ENCODE results near the gene SFXN5.
"Not testable (repeated sequence)": the region's sequence is repeated elsewhere in the genome, so short reads cannot be mapped to it uniquely, and the experiment has no call there.

The SFXN5 gene

DNA sequence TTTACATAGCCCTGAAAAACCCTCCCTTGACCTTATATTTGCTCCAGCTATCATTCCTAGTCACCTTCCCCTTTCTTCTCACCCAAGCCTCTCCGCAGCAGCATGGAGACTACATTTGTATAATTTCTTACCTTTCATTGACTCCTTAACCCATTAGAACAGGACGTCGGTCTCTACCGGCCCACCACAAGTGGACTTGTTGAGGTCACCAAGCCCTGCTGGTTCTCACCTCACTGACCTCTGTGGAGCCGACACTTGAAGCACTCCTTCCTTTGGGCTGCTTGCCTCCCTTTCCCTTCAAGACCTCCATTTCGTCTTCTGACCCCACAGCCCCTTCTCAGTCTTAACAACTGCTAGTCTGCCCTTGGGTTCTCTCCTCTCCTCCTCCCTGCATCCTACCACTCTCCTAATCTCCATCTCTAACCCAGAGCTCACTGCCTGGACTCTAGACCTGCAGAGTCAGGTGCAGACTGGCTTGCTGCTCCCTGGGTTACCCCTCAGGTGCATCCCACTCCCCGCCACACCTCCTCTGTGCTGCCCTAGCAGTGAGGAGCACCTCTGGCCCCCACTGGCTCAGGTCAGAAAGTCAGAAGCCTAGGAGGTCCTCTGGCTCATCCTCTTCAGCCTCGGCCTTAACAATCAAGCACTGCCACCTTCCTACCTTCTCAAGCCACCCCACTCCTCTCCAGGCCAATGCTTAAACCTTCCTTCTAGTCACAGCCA is 5.3 kb upstream of the SFXN5 start:
- no peak for DNase-seq

DNA sequence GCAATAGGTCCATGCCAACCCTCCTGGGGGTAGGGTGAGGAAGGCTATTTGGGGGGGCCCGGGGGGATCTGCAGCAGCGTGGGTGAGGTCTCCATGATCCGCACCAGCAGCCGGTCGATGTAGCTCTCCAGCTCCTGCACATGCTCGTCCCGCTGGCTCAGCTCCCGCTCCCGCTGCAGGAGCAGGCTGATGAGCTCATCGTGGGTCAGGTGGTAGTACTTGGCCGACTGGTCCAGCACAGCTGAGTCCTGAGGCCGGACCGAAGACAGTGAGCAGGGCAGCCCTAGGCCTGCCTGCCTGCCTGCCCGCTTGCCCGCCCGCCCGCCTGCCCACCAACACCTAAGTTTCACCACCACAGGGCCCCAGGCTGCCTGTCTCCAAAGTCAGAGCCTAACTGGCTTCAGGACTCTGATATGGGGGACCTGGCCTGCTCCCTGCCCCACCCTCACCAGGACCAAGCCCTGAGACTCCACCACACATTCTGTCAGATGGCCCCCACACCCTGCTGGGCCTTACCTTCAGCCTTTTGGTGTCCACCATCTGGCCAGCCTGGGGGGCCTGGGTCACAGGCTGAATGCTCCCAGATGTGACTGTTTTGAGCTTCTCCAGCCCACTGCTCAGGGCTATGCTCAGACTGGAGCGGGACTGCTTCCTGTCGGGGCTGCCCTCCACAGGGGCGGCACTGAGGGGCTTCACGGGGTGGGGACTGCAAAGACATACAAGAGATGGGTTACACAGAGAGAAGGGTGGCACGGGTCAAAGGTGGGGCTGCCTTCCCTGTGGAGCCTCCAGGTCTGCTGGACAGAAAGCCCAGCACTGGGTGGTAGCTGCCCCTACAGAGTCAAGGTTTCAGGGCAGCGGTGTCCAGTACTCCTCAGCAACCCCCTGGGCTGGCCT is 4.2 kb upstream of the SFXN5 start:
- no peak for DNase-seq

DNA sequence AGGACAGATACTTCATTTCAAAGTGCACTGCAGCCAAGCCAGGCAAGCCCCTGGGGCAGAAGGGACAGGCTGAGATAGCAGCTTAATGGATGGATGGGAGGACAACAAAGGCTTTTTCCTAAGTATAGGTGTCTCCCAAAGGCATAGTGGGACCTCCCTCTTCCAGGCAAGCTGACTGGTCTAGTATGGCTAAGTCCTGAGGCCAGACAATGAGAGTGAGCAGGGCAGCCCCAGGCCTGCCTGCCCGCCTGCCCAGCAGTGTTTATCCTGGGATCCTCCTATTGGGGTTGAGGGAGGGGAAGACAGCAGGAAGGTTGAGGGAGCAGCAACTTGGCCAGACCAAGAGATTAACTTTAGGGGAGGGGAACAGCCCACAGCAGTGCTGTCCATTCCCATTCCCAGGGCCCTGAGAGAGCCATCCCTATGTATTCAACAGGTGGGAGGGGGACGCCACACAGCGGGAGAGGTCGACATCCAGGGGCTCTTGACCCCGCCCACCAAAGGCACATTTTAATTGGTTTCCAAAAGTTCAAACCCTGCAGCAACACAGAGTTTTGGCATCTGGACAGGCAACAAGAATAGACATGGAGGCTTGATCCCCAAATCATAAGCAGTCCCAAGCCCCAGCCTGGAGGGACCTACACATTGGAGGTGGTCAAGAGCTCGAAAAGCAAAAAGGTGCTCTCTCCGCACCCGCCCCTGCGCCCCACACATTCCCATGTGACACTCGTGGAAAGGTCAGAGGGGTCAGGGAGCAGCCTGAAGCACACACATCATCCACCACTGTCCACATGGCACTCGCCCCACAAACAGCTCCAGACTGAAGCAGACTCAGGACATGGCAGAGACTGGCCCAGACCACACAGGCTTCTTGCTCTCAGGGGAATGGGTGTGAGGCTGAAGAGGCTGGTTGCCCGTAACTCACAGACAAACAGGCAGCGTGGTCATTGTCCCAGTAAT is 2.9 kb upstream of the SFXN5 start:
- DNase-seq = no peak

DNA sequence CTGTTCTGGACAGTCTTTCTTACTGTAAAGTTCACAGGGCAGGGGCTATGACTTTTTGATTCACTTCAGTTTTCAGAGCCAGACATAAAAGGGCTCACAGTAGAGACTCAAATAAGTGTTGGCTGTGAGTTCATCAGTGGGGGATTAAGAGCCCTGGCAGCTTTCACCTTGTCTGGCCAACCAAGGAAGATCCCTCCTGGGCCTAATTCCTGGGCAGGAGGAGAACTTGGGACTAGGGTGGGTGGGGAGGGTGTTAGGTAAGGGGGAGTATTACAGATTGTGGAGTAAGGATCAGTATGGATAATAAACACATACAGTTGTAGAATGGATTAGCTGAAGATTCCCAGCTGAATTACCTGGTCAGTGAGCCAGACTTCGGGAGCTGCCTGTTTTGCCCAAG is 904 bp upstream of the SFXN5 start:
- no peak for DNase-seq

DNA sequence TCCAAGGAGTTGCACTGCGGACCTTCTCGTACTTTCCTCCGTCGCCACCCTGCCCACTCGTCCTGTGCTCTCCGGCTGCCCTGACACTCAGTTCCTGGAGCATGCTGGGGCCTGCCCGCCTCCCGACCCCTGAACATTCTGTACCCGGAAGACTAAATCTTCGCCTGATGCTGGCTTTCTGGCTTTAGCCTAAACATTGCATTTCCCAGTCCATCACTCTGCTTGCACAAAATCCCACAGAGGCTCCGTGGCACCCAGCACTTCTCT is 550 bp upstream of the SFXN5 start:
- DNase-seq = no peak

DNA sequence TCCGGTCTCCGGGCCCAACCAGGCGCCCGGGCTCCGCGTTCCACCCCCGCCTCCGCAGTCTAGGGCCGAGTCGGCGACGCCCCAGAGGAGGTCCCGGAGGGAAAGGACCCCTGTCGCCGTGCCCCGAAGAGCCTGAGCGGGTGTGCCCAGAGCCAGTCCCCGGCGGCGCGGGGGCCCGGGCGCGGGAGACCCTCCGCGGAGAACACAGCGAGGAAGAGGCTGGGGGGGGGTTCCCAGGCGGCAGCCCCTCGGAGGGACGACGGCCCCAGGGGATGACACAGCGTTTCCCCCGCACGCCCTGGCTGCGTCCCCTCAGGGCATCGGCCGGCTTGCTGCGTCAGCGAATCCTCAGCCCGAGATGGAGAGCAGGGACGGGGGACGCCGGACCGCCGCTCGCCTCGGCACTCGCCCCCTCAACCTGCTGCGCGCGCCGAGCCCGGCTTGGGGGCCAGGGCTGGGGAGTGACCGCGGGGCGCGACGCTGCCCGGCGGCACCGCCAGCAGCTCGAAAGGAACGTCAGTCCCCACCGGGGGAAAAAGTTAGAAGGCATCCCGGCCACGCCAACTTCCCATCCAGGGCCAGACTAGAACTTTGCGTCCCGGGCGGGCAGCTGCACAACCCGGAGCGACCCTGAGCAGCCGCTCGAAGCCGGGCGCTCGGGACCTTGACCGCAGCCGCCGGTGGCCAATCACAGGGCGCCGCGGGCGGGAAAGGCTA is 711 bp downstream of the SFXN5 start:
- peak; percentile 13 for DNase-seq

DNA sequence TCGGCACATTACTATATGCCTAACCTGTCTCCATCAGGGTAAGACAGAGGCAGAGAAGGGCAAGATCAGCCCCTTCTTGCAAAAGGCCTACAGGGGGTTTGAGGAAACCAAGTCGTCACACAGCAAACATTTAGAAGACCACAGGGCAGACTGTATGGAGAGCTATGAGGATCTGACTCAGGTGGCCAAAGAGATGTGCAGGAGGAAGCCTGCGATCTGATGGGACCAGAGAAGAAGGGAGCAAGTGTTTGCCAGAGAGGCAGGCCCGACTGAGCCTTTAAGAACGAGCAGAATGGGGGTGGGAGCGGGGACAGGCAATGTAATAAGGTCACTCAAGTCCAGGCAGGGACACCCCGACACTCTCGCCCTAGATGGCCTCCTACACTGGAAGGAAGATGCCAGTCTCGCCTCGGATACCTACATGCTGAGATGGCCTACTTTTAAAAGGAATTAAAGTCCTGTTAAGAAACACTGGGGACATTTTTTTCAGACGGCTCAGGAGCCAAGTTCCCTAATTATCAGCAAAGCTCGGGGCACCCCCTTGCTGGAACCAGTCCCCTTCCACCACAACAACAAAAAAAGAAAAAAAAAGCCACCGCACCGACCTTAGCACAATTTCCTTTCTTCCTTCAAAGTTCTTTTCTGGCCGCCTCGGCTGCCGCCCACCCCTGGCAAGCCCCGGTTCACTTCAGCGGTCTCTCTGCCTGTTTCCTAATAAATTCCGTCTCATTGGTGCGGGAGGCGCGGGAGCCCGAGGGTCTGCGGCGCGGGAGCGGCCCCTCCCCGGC is 1.5 kb downstream of the SFXN5 start:
- no peak for DNase-seq

DNA sequence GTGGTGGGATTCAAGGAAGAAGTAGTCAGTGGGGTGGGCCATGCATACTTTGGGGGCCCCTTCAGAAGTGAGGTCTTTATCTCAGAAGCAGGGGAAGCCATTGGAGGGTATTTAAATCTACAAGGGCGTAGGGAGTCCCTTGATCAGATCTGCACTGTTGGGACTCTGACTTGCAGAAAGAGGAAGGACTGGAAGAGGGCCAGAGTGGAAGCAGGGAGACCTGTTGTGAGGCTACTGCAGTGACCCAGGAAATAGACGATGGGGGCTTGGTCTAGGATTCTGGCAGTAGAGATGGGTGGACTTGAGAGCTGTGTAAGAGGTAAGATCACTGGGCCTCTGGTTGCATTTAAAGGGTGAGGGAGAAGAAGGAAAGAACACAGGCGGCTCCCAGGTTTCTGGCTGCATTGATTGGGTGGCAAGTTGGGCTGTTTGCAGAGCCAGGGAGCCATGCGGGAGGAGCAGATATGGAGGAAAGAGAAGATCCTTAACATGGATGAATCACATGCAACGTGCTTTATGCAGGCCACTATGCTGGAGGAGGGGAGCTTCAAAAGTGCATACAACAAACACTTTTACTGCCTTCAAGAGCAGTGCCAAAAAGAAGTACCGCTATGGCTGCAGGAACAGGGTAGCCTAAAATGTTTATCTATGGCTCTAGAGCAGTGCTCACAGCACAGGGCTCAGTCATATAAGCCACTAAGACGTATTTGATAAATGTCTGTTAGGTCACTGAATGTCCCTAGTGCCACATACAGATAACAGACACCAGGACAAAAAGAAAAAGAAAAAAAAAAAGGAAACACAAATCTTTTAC is 2.3 kb downstream of the SFXN5 start:
- no peak for DNase-seq

DNA sequence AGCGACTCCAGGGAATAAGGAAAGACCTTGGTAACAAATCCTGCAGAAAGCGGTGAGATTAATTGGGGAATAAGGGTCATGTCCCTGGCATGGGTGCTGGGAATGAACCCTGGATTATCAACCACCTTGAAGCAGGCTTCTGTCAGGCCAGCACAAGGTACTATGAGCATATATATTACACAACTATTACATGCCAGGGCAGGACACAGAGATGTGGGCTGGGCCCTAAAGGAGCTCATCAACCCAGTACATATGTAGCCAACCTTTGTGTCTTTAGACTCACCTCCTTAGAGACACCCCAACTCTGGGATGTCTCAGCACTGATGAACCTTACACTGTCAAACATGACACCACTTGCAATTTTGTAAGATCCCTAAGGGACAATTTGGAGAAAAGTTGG is 3.4 kb downstream of the SFXN5 start:
- DNase-seq = no peak

DNA sequence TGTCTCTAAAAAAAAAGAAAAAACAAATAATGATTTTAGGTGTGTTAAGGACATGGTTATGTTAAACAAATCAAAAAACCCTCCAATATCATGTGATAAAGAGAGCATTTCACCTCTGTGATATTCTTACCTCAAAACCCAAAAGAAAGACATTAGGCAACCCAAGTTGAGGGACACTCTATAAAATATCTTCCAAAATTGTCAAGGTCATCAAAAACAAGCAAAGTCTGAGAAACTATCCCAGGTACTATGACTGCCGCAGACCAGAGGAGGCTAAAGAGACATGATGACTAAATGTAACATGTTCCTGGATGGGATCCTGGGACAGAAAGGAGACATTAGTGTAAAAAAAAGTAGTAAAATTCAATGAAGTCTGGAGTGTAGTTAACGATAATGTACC is 4.5 kb downstream of the SFXN5 start:
- no peak for DNase-seq

DNA sequence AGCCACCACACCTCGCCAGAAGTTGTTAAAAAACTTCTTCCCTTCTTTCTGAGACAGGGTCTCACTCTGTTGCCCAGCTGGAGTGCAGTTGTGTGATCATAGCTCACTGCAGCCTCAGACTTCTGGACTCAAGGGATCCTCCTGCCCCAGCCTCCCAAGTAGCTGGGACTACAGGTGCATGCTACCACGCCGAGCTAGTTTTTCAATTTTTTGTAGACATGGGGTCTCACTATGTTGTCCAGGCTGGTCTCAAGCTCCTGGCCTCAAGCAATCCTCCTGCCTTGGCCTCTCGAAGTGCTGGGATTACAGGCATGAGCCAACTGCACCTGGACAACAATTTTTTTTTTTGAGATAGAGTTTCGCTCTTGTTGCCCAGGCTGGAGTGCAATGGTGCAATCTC is 6.4 kb downstream of the SFXN5 start:
- DNase-seq = not testable (repeated sequence)

DNA sequence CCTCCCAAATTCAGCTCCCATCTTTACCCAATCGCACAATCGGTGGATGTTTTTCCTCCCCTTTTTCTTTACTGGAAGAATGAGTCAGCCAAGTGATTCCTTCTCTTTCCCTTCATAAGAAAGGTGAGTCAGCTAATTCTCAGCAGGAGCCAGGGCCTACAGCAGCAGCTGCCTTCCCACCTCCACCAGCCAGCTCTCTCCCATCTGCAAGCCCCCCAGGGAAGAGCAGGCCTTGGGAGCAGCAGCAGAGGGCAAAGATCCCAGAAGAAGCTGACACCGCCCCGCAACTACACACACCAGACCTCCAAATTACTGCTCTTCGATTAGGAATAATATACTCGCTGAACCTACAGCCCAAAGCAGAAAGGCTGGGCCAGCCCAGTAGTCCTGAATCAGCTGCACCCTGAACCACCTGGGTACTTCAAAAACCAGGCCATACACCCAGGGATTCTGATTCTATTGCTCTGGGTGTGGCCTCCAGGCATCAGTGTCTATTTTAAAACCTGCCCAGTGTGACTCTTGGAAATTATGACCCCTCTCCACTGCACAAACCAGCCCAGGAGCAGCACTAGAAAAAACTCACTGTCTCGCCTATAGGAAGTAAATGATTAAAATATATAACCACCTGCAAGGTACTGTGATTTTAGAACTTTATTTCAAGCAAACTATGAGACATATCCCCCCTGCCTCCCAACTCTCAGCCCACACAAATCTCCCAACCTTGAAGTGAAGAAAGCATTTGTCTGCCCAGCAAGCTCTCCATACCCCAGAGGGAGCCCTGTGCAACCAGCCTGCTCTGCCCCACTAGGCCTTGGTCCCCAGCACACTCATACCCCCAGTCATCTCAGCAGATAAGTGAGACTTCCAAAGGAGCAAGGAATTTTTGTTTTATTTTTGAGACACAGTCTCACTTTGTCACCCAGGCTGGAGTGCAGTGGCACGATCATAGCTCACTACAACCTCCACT is 7.3 kb downstream of the SFXN5 start:
- no peak for DNase-seq

DNA sequence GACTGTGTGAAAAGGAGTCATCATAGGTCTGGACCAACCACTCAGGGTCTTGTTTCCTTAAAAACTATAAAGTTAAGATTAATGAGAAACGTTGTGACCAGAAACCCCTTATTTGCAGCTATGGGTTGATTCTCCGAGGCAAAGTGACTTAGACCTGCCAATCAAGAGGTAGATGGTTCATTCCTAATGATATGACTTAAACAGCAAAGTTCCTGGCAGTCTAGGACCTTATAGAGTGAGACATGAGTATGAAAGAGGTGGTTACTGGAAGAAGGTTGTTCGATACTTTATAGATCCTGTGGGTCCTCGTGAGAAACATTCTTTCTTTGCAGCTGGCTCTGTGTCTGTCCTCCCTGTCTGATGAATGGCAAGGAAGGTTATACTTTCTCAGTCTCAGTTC is 8.0 kb downstream of the SFXN5 start:
- DNase-seq = no peak

DNA sequence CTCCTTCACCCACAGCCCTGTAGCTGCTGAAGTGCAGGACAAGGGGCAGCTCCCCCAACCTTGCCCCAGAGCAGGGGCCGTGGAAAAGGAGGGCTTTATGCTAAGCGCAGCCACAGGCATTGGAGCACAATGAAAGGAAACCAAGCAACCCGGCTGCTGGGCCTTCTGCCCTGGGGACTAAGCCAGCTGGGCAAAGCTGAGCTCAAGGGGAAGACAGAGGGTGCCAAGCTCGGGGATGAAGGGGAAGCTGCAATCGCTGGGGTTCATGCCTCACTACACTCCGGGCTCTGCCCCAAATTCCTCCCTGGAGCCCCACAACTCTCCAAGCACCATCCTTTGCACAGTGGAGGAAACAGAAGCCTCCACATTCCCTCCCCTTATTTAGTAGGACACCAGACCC is 12.4 kb downstream of the SFXN5 start:
- DNase-seq = no peak

DNA sequence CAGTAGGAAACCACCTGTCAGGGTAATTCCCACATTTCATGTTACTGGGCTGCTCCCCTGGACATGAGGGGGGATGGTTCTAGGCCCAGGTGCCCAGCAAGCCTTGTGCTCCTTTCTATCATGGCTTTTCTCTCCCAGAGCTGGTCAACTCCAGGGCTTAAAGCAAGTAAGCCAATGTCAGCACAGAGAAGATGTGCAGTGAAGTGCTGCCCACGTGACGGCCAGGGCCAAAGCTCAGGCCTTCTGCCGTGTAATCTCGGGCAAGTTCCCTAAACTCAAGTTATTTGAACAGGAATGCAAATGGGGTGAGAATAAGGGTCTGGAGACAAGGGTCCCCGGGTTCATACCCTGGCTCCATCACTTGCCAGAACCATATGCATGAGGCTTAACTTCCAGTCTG is 16.5 kb downstream of the SFXN5 start:
- no peak for DNase-seq

DNA sequence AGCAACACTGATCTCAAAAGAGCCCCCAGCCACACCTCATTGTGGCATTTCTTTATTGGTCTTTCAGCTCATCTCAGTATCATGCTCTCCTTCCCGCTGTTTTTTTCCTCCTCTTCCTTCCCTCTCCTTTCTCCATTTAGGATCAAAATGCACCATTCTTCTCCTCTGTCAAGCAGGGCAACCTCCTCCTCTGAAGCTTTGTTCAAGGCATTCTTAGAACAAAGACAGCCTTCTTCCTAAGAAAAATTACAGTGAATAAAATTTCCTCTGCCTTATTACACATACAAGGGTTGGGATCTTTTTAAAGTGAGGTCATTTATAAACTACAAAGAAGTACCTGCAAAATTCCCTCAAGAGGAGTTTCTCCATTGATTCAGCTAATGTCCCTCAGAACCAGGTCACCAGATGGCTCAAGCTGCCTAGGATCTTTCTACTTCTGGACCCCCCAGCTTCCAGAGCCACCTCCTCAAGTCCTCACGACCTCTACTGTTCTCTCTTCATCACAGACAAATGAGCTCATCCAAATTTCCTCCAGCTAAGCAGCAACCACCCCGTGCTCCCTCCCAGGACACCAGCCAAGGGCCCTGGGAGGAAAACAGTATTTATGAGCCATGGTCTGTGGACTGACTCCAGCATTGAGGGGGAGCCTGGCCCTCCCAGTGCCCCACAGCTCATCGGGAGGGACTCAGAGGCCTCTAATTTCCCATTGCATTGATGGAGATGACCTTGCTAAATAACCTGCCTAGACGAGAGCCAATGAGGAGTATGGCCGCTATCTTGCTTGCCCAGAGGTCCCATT is 18.0 kb downstream of the SFXN5 start:
- no peak for DNase-seq

DNA sequence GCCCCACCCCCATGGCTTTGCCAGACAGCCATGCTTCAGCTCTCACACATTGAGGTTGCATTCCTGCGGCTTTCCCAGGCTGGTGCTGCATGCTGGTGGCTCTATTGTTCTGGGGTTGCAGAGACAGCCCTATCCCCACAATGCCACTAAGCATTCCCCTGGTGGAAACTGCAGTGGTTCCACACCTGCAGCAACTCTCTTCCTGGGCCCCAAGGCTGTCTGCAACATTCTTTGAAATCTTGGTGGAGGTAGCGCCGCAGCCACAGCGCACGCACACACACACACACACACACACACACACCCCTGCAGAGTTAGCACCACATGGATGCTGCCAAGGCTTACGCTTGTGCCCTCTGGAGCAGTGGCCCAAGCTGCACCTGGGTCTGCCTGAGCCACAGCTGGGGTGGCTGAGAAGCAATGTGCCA is 21.4 kb downstream of the SFXN5 start:
- no peak for DNase-seq

DNA sequence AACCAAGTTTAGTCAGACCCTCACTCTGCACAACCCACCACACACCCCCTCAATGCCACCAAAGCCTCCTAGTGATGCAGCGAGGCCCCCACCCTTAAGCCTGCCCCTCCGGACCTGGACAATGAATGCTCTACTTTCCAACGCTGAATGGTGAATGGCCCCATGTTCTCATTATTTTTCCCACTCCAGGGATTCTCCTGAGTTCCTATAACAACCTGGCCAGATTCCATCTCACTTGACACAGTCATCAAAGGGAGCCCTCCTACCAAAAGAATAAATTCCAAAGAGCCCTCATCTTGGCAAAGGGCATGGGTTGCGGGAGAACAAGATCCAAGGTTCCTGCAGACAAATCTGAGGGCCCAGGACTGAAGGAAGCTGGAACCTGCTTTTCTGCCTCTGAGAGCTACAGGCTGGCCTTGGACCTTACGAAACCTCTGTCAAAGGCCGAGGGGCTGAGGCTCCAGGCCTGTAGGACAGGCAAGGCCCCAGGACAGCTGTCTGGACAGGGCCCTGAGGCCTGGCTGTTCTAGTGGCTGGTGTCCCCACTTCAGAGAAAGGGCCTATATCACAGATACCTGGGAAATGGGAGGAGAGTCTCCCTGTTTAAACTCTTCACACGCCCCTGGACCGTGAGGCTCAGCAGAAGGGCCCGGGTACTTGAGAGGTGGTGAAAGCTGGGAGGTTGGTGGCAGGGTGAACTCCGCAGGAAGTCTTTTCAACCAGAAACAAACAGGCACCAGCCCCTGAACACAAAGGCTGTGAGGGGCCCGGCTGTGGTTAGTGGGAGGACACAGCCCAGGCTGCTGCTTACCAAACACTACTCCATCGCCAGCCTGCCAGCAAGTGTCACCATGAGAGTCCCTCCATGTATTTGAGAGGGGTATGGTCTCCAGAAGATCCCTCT is 27.3 kb downstream of the SFXN5 start:
- no peak for DNase-seq

Data from activated T-cell treated with anti-CD3 and anti-CD28 coated beads for 4 hours (primary cell).